GM18526 (cell line): Measurements from ENCODE around the gene KIF12.

Experiments
- POLR2A ChIP-seq: IDR thresholded peaks from 3 replicates; pipeline ENCODE4 v1.6.1; 2011; ENCODE audit not compliant: insufficient read length; ENCODE audit errors: extremely low read depth

The KIF12 gene

GRCh38 chr9:114054191-114054690 lies 44.9 kb downstream of the KIF12 start:
- no peak for TF ChIP-seq POLR2A

- no peak for TF ChIP-seq POLR2A
Observed at GRCh38 chr9:114053246-114054005, 45.7 kb downstream of the KIF12 start.

- TF ChIP-seq POLR2A: no peak
Observed at GRCh38 chr9:114051706-114052105, 47.4 kb downstream of the KIF12 start.

GRCh38 chr9:114051281-114051680 lies 47.8 kb downstream of the KIF12 start:
- TF ChIP-seq POLR2A: no peak

- TF ChIP-seq POLR2A: no peak
Observed at GRCh38 chr9:114050646-114051045, 48.4 kb downstream of the KIF12 start.

GRCh38 chr9:114050226-114050568 lies 48.9 kb downstream of the KIF12 start:
- no peak for TF ChIP-seq POLR2A

- TF ChIP-seq POLR2A: no peak
Observed at GRCh38 chr9:114049441-114050225, 49.5 kb downstream of the KIF12 start.

GRCh38 chr9:114048533-114049415 lies 50.3 kb downstream of the KIF12 start:
- TF ChIP-seq POLR2A: no peak

GRCh38 chr9:114047717-114048116 lies 51.4 kb downstream of the KIF12 start:
- no peak for TF ChIP-seq POLR2A

- TF ChIP-seq POLR2A: no peak
Observed at GRCh38 chr9:114046875-114047274, 52.2 kb downstream of the KIF12 start.

GRCh38 chr9:114046237-114046755 lies 52.8 kb downstream of the KIF12 start:
- TF ChIP-seq POLR2A: no peak
